ENCODE data around the gene OXLD1.
A peak's percentile ranks its signal among the peaks of the same experiment; 100 is the strongest.
"Not testable (repeated sequence)": the region's sequence is repeated elsewhere in the genome, so short reads cannot be mapped to it uniquely, and the experiment has no call there.

Gene OXLD1

GRCh38 chr17:81635973-81636504 is 30.4 kb downstream of the OXLD1 start:
- peaks cover 50% of the 10 kb centered on the region for H3K36me3 Mint-ChIP-seq
- ATAC-seq (peak; percentile 41), DNase-seq (ENCODE audit: low spot score in 2 of 2) (no peak)
- H3K4me1 Mint-ChIP-seq = peaks cover 12% of the 10 kb centered on the region
- peak overlapping the region; percentile 98 for H3K27ac Mint-ChIP-seq
- peak overlapping the region; percentile 96 for H3K4me3 Mint-ChIP-seq
- no peaks in the 10 kb centered on the region for H3K9me3 Mint-ChIP-seq

DNA sequence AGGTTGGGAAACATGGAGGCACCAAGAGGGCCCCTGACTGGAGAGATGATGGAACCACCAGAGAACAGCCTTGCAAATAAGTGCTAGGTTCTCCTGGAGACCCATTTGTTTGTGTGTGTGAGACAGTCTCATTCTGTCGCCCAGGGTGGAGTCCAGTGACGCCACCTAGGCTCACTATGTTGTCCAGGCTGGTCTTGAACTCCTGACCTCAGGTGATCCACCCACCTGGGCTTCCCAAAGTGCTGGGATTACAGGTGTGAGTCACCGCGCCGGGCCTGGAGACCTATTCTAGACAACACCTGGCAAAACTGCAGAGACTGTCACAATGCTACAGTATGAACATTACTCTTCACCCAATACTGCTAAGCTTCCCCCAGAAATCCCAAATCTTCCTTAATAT is 31.0 kb downstream of the OXLD1 start:
- peaks cover 56% of the 10 kb centered on the region for H3K36me3 Mint-ChIP-seq
- peaks cover 12% of the 10 kb centered on the region for H3K4me1 Mint-ChIP-seq
- DNase-seq (ENCODE audit: low spot score in 2 of 2) (no peak), ATAC-seq (no peak)
- no peaks in the 10 kb centered on the region for H3K9me3 Mint-ChIP-seq
- H3K4me3 Mint-ChIP-seq = peak overlapping the region; percentile 96
- peak overlapping the region; percentile 98 for H3K27ac Mint-ChIP-seq

DNA sequence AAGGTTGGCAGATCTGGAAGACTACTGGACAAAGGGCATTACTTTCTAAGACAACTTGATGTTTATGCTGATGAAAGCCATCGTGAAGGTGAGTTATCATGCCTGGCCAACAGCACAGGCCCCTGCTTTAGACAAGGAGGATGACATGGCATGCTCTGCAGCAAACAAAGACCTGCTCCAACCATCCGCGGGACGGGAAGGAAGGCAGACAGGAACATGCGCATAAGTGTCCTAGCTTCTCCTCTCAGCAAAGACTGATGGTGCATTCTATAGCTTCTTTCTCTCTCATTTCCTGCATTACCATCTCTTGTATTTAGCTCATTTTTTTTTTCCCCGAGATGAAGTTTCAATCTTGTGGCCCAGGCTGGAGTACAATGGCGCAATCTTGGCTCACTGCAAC is 34.9 kb downstream of the OXLD1 start:
- Mint-ChIP-seq H3K27ac (no peak overlapping the region), H3K36me3 (peaks cover 94% of the 10 kb centered on the region), H3K9me3 (no peaks in the 10 kb centered on the region), H3K4me1 (peaks cover 12% of the 10 kb centered on the region), H3K4me3 (no peak overlapping the region)
- DNase-seq (ENCODE audit: low spot score in 2 of 2) (no peak), ATAC-seq (no peak)

DNA sequence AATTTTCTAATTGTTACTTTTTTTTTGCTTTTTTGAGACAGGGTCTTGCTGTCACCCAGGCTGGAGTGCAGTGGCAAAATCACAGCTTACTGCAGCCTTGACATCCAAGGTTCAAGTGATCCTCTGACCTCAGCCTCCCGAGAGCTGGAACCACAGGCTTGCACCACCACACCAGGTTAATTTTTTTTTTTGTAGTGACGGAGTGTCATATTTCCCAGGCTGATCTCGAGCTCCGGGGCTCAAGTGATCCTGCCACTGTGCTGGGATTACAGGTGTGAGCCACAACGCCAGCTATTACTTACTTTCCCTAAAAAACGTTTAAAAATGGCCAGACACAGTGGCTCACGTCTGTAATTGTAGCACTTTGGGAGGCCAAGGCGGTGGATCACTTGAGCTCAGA is 36.1 kb downstream of the OXLD1 start:
- no peak for ATAC-seq
- DNase-seq (ENCODE audit: low spot score in 2 of 2) = no peak
- peak overlapping the region; percentile 26 for H3K27ac Mint-ChIP-seq
- H3K9me3 Mint-ChIP-seq = no peaks in the 10 kb centered on the region
- no peak overlapping the region for H3K4me3 Mint-ChIP-seq
- peaks cover 3% of the 10 kb centered on the region for H3K4me1 Mint-ChIP-seq
- peaks cover 94% of the 10 kb centered on the region for H3K36me3 Mint-ChIP-seq

DNA sequence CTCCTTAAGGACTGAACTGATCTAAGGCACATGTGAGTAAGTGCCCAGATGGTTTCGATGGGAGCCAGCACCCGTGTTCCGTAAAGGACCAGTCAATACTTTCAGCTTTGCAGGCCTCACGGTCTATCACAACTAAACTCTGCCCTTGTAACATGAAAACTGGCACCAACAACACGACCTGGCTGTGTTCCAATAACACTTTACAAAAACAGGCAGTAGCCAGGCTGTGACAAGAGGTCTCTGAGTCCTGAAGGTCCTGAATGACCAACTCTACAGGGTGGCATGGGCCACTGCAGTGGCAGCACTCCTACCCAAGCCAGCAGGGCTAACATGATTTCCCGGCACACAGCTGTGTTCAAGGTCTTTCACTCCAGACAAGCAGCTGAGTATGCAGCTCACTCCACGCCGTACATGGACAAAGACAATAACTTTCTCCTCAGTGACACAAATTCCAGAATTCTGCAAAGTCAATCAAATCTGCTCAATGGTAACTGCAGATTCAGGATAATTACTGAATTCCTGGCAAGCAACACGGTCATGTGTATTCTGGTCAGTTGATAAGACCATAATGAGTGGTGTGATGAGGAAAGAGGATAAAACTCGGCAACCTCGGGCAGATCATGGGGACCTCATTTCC is 44.8 kb downstream of the OXLD1 start:
- no peak overlapping the region for H3K4me3 Mint-ChIP-seq
- H3K9me3 Mint-ChIP-seq = no peaks in the 10 kb centered on the region
- no peak for DNase-seq (ENCODE audit: low spot score in 2 of 2)
- H3K36me3 Mint-ChIP-seq = peaks cover 88% of the 10 kb centered on the region
- no peak for ATAC-seq
- H3K27ac Mint-ChIP-seq = no peak overlapping the region
- peaks cover 28% of the 10 kb centered on the region for H3K4me1 Mint-ChIP-seq

DNA sequence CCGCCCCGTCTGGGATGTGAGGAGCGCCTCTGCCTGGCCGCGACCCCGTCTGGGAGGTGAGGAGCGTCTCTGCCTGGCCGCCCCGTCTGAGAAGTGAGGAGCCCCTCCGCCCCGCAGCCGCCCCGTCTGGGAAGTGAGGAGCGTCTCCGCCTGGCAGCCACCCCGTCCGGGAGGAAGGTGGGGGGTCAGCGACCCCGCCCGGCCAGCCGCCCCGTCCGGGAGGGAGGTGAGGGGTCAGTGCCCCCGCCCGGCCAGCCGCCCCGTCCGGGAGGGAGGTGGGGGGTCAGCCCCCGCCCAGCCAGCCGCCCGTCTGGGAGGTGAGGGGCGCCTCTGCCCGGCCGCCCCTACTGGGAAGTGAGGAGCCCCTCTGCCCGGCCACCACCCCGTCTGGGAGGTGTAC is 48.1 kb downstream of the OXLD1 start:
- H3K27ac Mint-ChIP-seq; DNase-seq (ENCODE audit: low spot score in 2 of 2); H3K4me3 Mint-ChIP-seq; ATAC-seq; H3K9me3 Mint-ChIP-seq: not testable (repeated sequence)
- H3K4me1 Mint-ChIP-seq = peaks cover 40% of the 10 kb centered on the region
- H3K36me3 Mint-ChIP-seq = peaks cover 88% of the 10 kb centered on the region

- Mint-ChIP-seq H3K27ac (peak overlapping the region; percentile 17), H3K36me3 (peaks cover 88% of the 10 kb centered on the region), H3K4me3 (no peak overlapping the region), H3K4me1 (peaks cover 40% of the 10 kb centered on the region), H3K9me3 (no peaks in the 10 kb centered on the region)
- no peak for DNase-seq (ENCODE audit: low spot score in 2 of 2)
- ATAC-seq = no peak
These were observed 49.5 kb downstream of the OXLD1 start for GRCh38 chr17:81616877-81617276.

- H3K4me1 Mint-ChIP-seq = peaks cover 32% of the 10 kb centered on the region
- DNase-seq (ENCODE audit: low spot score in 2 of 2) (no peak), ATAC-seq (no peak)
- no peaks in the 10 kb centered on the region for H3K9me3 Mint-ChIP-seq
- peaks cover 87% of the 10 kb centered on the region for H3K36me3 Mint-ChIP-seq
- no peak overlapping the region for H3K4me3 Mint-ChIP-seq
- H3K27ac Mint-ChIP-seq = peak overlapping the region; percentile 94
These were observed 50.9 kb downstream of the OXLD1 start for GRCh38 chr17:81615401-81615930.
